Colon (tissue), 2 donors: ENCODE measurements around the gene OR5C1.
"Not testable (repeated sequence)": the region's sequence is repeated elsewhere in the genome, so short reads cannot be mapped to it uniquely, and the experiment has no call there.

Experiments
- FAIRE-seq: peaks from 2 replicates; lab custom pipeline; 2012; peaks lifted over from hg19 to GRCh38; lab: Jason Lieb, UNC
- donor health status: control.
- donor health status: control.

The OR5C1 gene

GRCh38 chr9:122812736-122813135 is 24.0 kb downstream of the OR5C1 start:
- no peak for FAIRE-seq

- FAIRE-seq, result no peak
Measured at GRCh38 chr9:122814545-122814944, 25.8 kb downstream of the OR5C1 start.

GRCh38 chr9:122815544-122815943 is 26.8 kb downstream of the OR5C1 start:
- FAIRE-seq, result no peak

GRCh38 chr9:122816163-122816867 is 27.6 kb downstream of the OR5C1 start:
- no peak for FAIRE-seq

- FAIRE-seq, result no peak
Measured at GRCh38 chr9:122819326-122819725, 30.6 kb downstream of the OR5C1 start.

- no peak for FAIRE-seq
Measured at GRCh38 chr9:122819791-122820489, 31.2 kb downstream of the OR5C1 start.

- FAIRE-seq, result no peak
Measured at GRCh38 chr9:122820490-122820845, 31.7 kb downstream of the OR5C1 start.

GRCh38 chr9:122821278-122821943 is 32.7 kb downstream of the OR5C1 start:
- FAIRE-seq, result no peak

- FAIRE-seq, result no peak
Measured at GRCh38 chr9:122822056-122822455, 33.3 kb downstream of the OR5C1 start.

- no peak for FAIRE-seq
Measured at GRCh38 chr9:122822938-122823337, 34.2 kb downstream of the OR5C1 start.

GRCh38 chr9:122827761-122828093 is 39.0 kb downstream of the OR5C1 start:
- FAIRE-seq, result no peak

- not testable (repeated sequence) for FAIRE-seq
Measured at GRCh38 chr9:122828965-122829284, 40.2 kb downstream of the OR5C1 start.

- no peak for FAIRE-seq
Measured at GRCh38 chr9:122832194-122832593, 43.5 kb downstream of the OR5C1 start.

GRCh38 chr9:122835313-122835731 is 46.6 kb downstream of the OR5C1 start:
- FAIRE-seq, result no peak

GRCh38 chr9:122837266-122837850 is 48.6 kb downstream of the OR5C1 start:
- no peak for FAIRE-seq

- FAIRE-seq, result not testable (repeated sequence)
Measured at GRCh38 chr9:122838441-122838840, 49.7 kb downstream of the OR5C1 start.
